G401.6 (cell line): ENCODE data around the gene PAXIP1.
"Not testable (repeated sequence)": the region's sequence is repeated elsewhere in the genome, so short reads cannot be mapped to it uniquely, and the experiment has no call there.

Source experiments
- FAIRE-seq: peaks from 2 replicates; lab custom pipeline; 2012; peaks lifted over from hg19 to GRCh38; lab: Jason Lieb, UNC

Gene PAXIP1

GRCh38 chr7:154934353-154934952 lies 68.5 kb downstream of the PAXIP1 start:
- not testable (repeated sequence) for FAIRE-seq

GRCh38 chr7:154931906-154932305 lies 71.0 kb downstream of the PAXIP1 start:
- no peak for FAIRE-seq

- FAIRE-seq: no peak
Measured at GRCh38 chr7:154929006-154929726, 73.8 kb downstream of the PAXIP1 start.

- peak; percentile 99 for FAIRE-seq
Measured at GRCh38 chr7:154928136-154929005, 74.6 kb downstream of the PAXIP1 start.

- FAIRE-seq: peak; percentile 95
Measured at GRCh38 chr7:154927624-154928125, 75.2 kb downstream of the PAXIP1 start.

- FAIRE-seq: not testable (repeated sequence)
Measured at GRCh38 chr7:154922472-154922871, 80.5 kb downstream of the PAXIP1 start.

- FAIRE-seq: no peak
Measured at GRCh38 chr7:154919344-154920225, 83.3 kb downstream of the PAXIP1 start.

- FAIRE-seq: no peak
Measured at GRCh38 chr7:154918741-154919140, 84.2 kb downstream of the PAXIP1 start.

GRCh38 chr7:154918266-154918665 lies 84.7 kb downstream of the PAXIP1 start:
- FAIRE-seq: no peak

GRCh38 chr7:154917808-154918160 lies 85.1 kb downstream of the PAXIP1 start:
- FAIRE-seq: no peak

GRCh38 chr7:154916856-154917807 lies 85.8 kb downstream of the PAXIP1 start:
- FAIRE-seq: no peak

- no peak for FAIRE-seq
Measured at GRCh38 chr7:154916381-154916780, 86.5 kb downstream of the PAXIP1 start.

GRCh38 chr7:154915600-154915999 lies 87.3 kb downstream of the PAXIP1 start:
- no peak for FAIRE-seq

GRCh38 chr7:154914996-154915380 lies 87.9 kb downstream of the PAXIP1 start:
- no peak for FAIRE-seq

- no peak for FAIRE-seq
Measured at GRCh38 chr7:154914308-154914995, 88.5 kb downstream of the PAXIP1 start.

GRCh38 chr7:154913638-154914307 lies 89.2 kb downstream of the PAXIP1 start:
- no peak for FAIRE-seq

- no peak for FAIRE-seq
Measured at GRCh38 chr7:154912871-154913637, 89.9 kb downstream of the PAXIP1 start.

GRCh38 chr7:154911862-154912455 lies 91.0 kb downstream of the PAXIP1 start:
- FAIRE-seq: no peak
